Panc1 (cell line): ENCODE data around the gene RANGRF. TPM values are rescaled to one million over a fixed set of nuclear protein-coding genes. Genes with fewer than 3 reads are reported as not detected.

Experiments
- ATAC-seq: fragments of 200-7000 bp; cut with Tn5 transposase; 2 replicates; pipeline ENCODE4 v1.9.1; 2020; ENCODE audit warnings: mild to moderate bottlenecking, moderate library complexity
- BruUV-seq: library from RNA; stranded (reverse); fragments of 400-500 nt; replicated peaks from 2 replicates; lab custom pipeline; 2021; lab: Mats Ljungman, UMichigan
- CTCF ChIA-PET: fragments of 300-600 bp; sonication (Branson Sonifier 250); formaldehyde crosslinking; loops from one replicate; lab custom pipeline; 2022; ENCODE audit warnings: antibody characterized with exemption; lab: Charles Lee
- POLR2A ChIA-PET: fragments of 300-600 bp; sonication (Branson Sonifier 250); formaldehyde crosslinking; loops from one replicate; lab custom pipeline; 2022; ENCODE audit warnings: antibody characterized with exemption; lab: Charles Lee
- DNase-seq: peaks from one replicate; pipeline ENCODE4 v3.0.0-alpha.2; 2010; ENCODE audit warnings: low read depth, low spot score
- H3K27ac ChIP-seq: 2 replicates; pipeline ENCODE4 v1.5.1; 2011; ENCODE audit warnings: mild to moderate bottlenecking, low read length, inconsistent platforms
- H3K27me3 ChIP-seq: fragments of 200-500 bp; sonication (Bioruptor generic); 2 replicates; pipeline ENCODE4 v1.6.0; 2014; ENCODE audit warnings: low read length, inconsistent platforms; ENCODE audit not compliant: control insufficient read depth, insufficient read depth
- H3K36me3 ChIP-seq: fragments of 200-500 bp; sonication (Bioruptor generic); 2 replicates; pipeline ENCODE4 v1.5.1; 2014; ENCODE audit warnings: inconsistent platforms, mild to moderate bottlenecking, low read length, moderate library complexity; ENCODE audit not compliant: control insufficient read depth, insufficient read depth
- H3K4me1 ChIP-seq: 2 replicates; pipeline ENCODE4 v1.5.1; 2011; ENCODE audit warnings: inconsistent platforms, mild to moderate bottlenecking, low read length, moderate library complexity; ENCODE audit not compliant: control insufficient read depth, insufficient read depth
- H3K4me3 ChIP-seq, 2 experiments: 2 replicates each; pipeline ENCODE4 v1.5.1; 2011 to 2012; ENCODE audit warnings: low read depth in 2 of 2, low read length in 2 of 2, mild to moderate bottlenecking in 2 of 2, inconsistent platforms in 1 of 2, moderate library complexity in 1 of 2
- H3K9me3 ChIP-seq: fragments of 200-500 bp; sonication (Bioruptor generic); 2 replicates; pipeline ENCODE4 v1.5.1; 2014; ENCODE audit warnings: low read depth, mild to moderate bottlenecking, inconsistent platforms, low read length, moderate library complexity; ENCODE audit not compliant: control insufficient read depth, insufficient read depth
- POLR2AphosphoS5 ChIP-seq: IDR thresholded peaks from 2 replicates; pipeline ENCODE4 v1.6.1; 2012; ENCODE audit warnings: mild to moderate bottlenecking, low read depth, low read length, moderate library complexity
- SIN3A ChIP-seq: IDR thresholded peaks from 2 replicates; pipeline ENCODE4 v1.6.1; 2012; ENCODE audit warnings: low read depth, mild to moderate bottlenecking, low read length, moderate library complexity, borderline replicate concordance; ENCODE audit not compliant: insufficient read depth
- TCF7L2 ChIP-seq: IDR thresholded peaks from 2 replicates; pipeline ENCODE4 v1.6.1; 2011; ENCODE audit warnings: mild to moderate bottlenecking, low read depth, low read length, inconsistent platforms
- in situ Hi-C: cut with HindIII; loops from 2 replicates; pipeline ENCODE4 v1.10.0; 2016; ENCODE audit warnings: low sequenced_read_pairs, low pct_unique_long_range_greater_than_20kb
- intact Hi-C: fragments of 100-400 bp; cut with micrococcal nuclease; formaldehyde crosslinking; loops from one replicate; pipeline ENCODE4 v1.10.0; 2022; ENCODE audit not compliant: unreplicated experiment
- total RNA-seq: library from RNA; stranded (reverse); gene quantifications from one replicate; pipeline ENCODE4 v1.2.1, GENCODE V29; 2021; ENCODE audit not compliant: unreplicated experiment
- TF ChIP-seq, protein P1 (sequence below): fragments of 450-650 bp; IDR thresholded peaks from 2 replicates; pipeline ENCODE4 v1.5.1; 2017; ENCODE audit warnings: mild to moderate bottlenecking
- TF ChIP-seq, protein P2 (sequence below), 2 experiments: IDR thresholded peaks; 2 replicates each; pipeline ENCODE4 v1.6.1; 2011 to 2012; ENCODE audit warnings: low read depth in 2 of 2, control low read depth in 1 of 2, low read length in 1 of 2, mild to moderate bottlenecking in 1 of 2, moderate library complexity in 1 of 2; ENCODE audit not compliant: insufficient read depth in 1 of 2

RANGRF gene
- total RNA-seq, 1 experiment from 2014 or later: 16.7 TPM

DNA sequence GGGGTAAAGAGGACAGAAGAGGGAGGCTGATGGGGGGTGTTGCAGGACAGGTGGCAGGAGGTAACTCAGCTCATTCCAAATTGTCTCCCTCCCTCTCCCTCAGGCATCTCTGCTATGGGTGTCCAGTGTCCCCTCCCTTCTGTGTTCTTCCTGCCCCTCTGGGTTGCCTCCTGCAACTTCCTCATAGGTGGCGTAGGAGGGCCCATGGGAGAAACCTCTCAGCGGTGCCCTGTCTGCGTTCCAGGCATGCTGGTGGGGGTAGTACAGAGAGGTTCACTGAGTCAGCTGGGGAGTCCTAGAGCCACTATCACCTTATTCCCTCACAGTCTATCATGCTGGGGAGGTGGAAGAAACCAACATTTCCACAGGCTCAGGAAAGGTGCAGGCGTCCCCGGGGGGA lies 36.5 kb downstream of the RANGRF start:
- DNase-seq: no peak
- no TSS peak for BruUV-seq
- no peak overlapping the region for H3K4me3 ChIP-seq
- no peak overlapping the region for H3K27ac ChIP-seq
- no peaks in the 10 kb centered on the region for H3K4me1 ChIP-seq
- no peak for ATAC-seq
- no peaks in the 10 kb centered on the region for H3K27me3 ChIP-seq
- CTCF ChIA-PET: no interaction called here
- H3K9me3 ChIP-seq: no peaks in the 10 kb centered on the region
- TF ChIP-seq SIN3A (no peak), POLR2AphosphoS5 (no peak), TCF7L2 (no peak)
- TF ChIP-seq, protein P1, sequence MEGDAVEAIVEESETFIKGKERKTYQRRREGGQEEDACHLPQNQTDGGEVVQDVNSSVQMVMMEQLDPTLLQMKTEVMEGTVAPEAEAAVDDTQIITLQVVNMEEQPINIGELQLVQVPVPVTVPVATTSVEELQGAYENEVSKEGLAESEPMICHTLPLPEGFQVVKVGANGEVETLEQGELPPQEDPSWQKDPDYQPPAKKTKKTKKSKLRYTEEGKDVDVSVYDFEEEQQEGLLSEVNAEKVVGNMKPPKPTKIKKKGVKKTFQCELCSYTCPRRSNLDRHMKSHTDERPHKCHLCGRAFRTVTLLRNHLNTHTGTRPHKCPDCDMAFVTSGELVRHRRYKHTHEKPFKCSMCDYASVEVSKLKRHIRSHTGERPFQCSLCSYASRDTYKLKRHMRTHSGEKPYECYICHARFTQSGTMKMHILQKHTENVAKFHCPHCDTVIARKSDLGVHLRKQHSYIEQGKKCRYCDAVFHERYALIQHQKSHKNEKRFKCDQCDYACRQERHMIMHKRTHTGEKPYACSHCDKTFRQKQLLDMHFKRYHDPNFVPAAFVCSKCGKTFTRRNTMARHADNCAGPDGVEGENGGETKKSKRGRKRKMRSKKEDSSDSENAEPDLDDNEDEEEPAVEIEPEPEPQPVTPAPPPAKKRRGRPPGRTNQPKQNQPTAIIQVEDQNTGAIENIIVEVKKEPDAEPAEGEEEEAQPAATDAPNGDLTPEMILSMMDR: no peak
- TF ChIP-seq, protein P2, sequence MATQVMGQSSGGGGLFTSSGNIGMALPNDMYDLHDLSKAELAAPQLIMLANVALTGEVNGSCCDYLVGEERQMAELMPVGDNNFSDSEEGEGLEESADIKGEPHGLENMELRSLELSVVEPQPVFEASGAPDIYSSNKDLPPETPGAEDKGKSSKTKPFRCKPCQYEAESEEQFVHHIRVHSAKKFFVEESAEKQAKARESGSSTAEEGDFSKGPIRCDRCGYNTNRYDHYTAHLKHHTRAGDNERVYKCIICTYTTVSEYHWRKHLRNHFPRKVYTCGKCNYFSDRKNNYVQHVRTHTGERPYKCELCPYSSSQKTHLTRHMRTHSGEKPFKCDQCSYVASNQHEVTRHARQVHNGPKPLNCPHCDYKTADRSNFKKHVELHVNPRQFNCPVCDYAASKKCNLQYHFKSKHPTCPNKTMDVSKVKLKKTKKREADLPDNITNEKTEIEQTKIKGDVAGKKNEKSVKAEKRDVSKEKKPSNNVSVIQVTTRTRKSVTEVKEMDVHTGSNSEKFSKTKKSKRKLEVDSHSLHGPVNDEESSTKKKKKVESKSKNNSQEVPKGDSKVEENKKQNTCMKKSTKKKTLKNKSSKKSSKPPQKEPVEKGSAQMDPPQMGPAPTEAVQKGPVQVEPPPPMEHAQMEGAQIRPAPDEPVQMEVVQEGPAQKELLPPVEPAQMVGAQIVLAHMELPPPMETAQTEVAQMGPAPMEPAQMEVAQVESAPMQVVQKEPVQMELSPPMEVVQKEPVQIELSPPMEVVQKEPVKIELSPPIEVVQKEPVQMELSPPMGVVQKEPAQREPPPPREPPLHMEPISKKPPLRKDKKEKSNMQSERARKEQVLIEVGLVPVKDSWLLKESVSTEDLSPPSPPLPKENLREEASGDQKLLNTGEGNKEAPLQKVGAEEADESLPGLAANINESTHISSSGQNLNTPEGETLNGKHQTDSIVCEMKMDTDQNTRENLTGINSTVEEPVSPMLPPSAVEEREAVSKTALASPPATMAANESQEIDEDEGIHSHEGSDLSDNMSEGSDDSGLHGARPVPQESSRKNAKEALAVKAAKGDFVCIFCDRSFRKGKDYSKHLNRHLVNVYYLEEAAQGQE (IDR thresholded peaks at IDR 0.05; ENCODE audit: insufficient read depth in 1 of 2, low read depth in 2 of 2, low read length in 1 of 2): no peak
- intact Hi-C loops (no loop called here), in situ Hi-C loops (no loop called here)
- H3K36me3 ChIP-seq: no peaks in the 10 kb centered on the region
- POLR2A ChIA-PET: no interaction called here

DNA sequence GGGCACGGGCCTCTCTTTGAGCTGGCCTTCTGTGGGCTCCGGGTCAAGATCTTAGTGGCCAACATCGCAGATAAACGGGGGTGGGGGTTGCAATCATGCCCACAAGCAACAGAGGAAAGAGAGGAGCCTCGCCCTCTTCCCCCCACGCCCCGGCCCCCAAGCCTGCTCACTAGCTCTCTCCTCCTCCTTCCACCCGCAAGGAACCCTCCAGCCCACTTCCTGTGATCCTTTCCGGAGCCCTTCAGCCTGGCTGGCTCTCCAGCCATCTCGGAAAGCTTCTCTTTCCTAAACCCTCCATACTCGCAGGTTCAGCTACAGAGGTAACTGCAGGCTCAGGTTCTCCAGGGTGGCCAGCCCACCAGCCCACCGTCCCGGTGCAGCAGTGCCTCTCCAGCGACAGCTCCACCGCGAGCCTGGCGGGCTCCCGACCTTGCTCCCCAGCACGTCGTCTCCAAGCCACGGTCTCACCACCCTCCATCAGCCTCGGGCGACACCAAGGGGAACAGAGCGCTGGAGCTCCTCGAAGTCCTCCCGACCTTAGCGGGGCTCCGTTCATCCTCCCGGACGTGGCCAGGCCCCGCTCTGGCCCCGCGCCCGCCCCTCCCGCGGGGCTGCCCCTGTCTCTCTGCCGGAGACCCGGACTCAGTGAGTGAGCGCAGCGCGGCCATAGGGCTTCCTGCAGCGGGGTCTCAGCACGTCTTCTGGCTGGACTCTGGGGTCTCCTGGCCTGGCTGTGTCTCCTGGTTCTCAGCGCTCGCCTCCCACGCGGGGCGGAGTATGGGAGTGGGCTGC lies 38.2 kb downstream of the RANGRF start:
- no peak for DNase-seq
- in situ Hi-C loops: no loop called here
- Histone ChIP-seq H3K36me3 (no peaks in the 10 kb centered on the region), H3K9me3 (no peaks in the 10 kb centered on the region), H3K4me1 (no peaks in the 10 kb centered on the region), H3K27me3 (no peaks in the 10 kb centered on the region), H3K4me3 (0 out of 4 replicates have a peak overlapping the region, but pooled peaks of 1 of the 2 experiments have one; percentile 8), H3K27ac (no peak overlapping the region)
- CTCF ChIA-PET: no interaction called here
- POLR2A ChIA-PET: interaction anchor here (0.6 kb wide), 2 partner anchors 43 to 49 kb away, joined by 5 to 6 read pairs; no protein-coding TSS in a partner anchor
- ATAC-seq: peak; percentile 67
- intact Hi-C loops: no loop called here
- no TSS peak for BruUV-seq
- TF ChIP-seq, protein P1: no peak
- no peak for TF ChIP-seq TCF7L2
- TF ChIP-seq POLR2AphosphoS5: no peak
- no peak for TF ChIP-seq SIN3A
- TF ChIP-seq, protein P2 (IDR thresholded peaks at IDR 0.05; ENCODE audit: insufficient read depth in 1 of 2, low read depth in 2 of 2, low read length in 1 of 2): no peak
